Stomach smooth muscle (tissue), 2 donors: ENCODE results near the gene TPRKB.
"Not testable (repeated sequence)": the region's sequence is repeated elsewhere in the genome, so short reads cannot be mapped to it uniquely, and the experiment has no call there.

Experiments
- H3K27ac ChIP-seq: one replicate; pipeline ENCODE4 v1.7.0; 2013; ENCODE audit warnings: mild to moderate bottlenecking, low read length, inconsistent platforms
- H3K27me3 ChIP-seq, 2 donors: one replicate each; pipeline ENCODE4 v1.7.0; 2013; ENCODE audit warnings: low read length in 2 of 2; ENCODE audit not compliant: insufficient read depth in 2 of 2, control insufficient read depth in 1 of 2
- H3K36me3 ChIP-seq, 2 donors: one replicate each; pipeline ENCODE4 v1.7.0; 2013; ENCODE audit warnings: low read length in 2 of 2; ENCODE audit not compliant: control insufficient read depth in 2 of 2, insufficient read depth in 2 of 2
- H3K4me1 ChIP-seq: one replicate; pipeline ENCODE4 v1.7.0; 2013; ENCODE audit warnings: low read length; ENCODE audit not compliant: control insufficient read depth, insufficient read depth
- H3K4me3 ChIP-seq, 2 donors: one replicate each; pipeline ENCODE4 v1.7.0; 2013; ENCODE audit warnings: low read length in 2 of 2
- H3K9ac ChIP-seq, 2 donors: one replicate each; pipeline ENCODE4 v1.7.0; 2013; ENCODE audit warnings: low read length in 2 of 2, mild to moderate bottlenecking in 1 of 2
- H3K9me3 ChIP-seq, 2 donors: one replicate each; pipeline ENCODE4 v1.7.0; 2013; ENCODE audit warnings: low read length in 2 of 2; ENCODE audit not compliant: control insufficient read depth in 2 of 2
- donor health status: healthy.
- donor health status: Pancreatic carcinoma.

Gene TPRKB

GRCh38 chr2:73739101-73739500, 2.0 kb upstream of the TPRKB start:
- Histone ChIP-seq H3K4me3 (no peak overlapping the region), H3K27me3 (no peaks in the 10 kb centered on the region), H3K4me1 (peaks cover 17% of the 10 kb centered on the region), H3K9ac (no peak overlapping the region), H3K9me3 (no peaks in the 10 kb centered on the region), H3K27ac (no peak overlapping the region), H3K36me3 (peaks cover 4 to 7% of the 10 kb centered on the region in 2 donors)

DNA sequence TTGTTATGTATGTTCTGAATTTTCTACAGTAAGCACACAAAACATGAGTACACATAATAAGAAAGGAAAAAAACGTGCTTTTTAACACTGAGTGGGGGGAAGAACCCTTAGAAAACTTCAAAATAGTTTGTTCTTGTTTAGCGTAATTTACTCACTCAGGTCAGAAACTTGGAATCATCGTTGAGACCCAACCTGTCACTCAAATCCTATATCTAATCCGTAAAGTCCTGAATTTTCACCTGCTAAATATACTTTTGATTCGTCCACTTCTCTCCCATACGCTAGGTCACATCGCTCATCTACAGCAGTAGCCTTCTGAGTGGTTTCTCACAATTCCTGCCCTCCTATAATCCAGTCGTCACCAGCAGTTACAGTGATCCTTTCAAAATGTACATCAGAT, 767 bp downstream of the TPRKB start:
- Histone ChIP-seq H3K9me3 (no peaks in the 10 kb centered on the region), H3K4me1 (peaks cover 17% of the 10 kb centered on the region), H3K4me3 (peak overlapping the region; percentile 79 to 96), H3K9ac (peak overlapping the region; percentile 84 to 90), H3K36me3 (peaks cover 12 to 18% of the 10 kb centered on the region in 2 donors), H3K27ac (peak overlapping the region; percentile 64), H3K27me3 (no peaks in the 10 kb centered on the region)

GRCh38 chr2:73730810-73731209, 6.3 kb downstream of the TPRKB start:
- H3K36me3 ChIP-seq, result peaks cover 24 to 35% of the 10 kb centered on the region in 2 donors
- H3K27ac ChIP-seq, result no peak overlapping the region

DNA sequence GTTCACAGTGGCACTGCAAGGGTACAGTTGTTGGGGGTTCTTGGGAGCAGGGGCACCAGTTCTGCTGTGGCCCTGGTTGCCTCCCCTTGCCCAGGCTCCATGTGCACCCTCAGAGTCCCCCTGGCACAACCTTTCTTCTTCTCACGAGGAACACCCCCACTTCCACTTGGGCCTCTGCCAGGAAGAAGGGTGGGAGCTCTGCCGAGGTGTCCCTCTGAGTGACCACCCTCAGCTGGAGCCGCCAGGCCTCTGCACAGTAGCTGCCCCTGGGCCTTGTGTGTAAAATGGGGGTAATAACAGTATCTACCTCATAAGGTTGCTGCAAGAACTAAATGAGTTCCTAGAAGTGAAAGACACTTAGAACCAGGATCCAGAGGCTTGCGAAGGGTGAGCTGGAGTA, 8.4 kb downstream of the TPRKB start:
- Histone ChIP-seq H3K27ac (no peak overlapping the region), H3K4me1 (no peaks in the 10 kb centered on the region), H3K4me3 (no peak overlapping the region), H3K36me3 (peaks cover 24 to 33% of the 10 kb centered on the region in 2 donors), H3K27me3 (no peaks in the 10 kb centered on the region), H3K9ac (no peak overlapping the region), H3K9me3 (no peaks in the 10 kb centered on the region)

More at GRCh38 chr2:73730810-73731209, 6.3 kb downstream of the TPRKB start:
- Histone ChIP-seq H3K27me3 (no peaks in the 10 kb centered on the region), H3K4me3 (no peak overlapping the region), H3K4me1 (no peaks in the 10 kb centered on the region), H3K9ac (no peak overlapping the region), H3K9me3 (no peaks in the 10 kb centered on the region)

GRCh38 chr2:73728043-73728442, 9.1 kb downstream of the TPRKB start:
- H3K36me3 ChIP-seq, result peaks cover 24 to 28% of the 10 kb centered on the region in 2 donors

DNA sequence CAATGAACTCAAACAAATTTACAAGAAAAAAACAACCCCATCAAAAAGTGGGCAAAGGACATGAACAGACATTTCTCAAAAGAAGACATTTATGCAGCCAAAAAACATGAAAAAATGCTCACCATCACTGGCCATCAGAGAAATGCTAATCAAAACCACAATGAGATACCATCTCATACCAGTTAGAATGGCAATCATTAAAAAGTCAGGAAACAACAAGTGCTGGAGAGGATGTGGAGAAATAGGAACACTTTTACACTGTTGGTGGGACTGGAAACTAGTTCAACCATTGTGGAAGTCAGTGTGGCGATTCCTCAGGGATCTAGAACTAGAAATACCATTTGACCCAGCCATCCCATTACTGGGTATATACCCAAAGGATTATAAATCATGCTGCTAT, 10.5 kb downstream of the TPRKB start:
- peaks cover 14 to 19% of the 10 kb centered on the region in 2 donors for H3K36me3 ChIP-seq
- not testable (repeated sequence) for H3K27ac ChIP-seq, H3K27me3 ChIP-seq, H3K9ac ChIP-seq, H3K4me1 ChIP-seq, H3K4me3 ChIP-seq, H3K9me3 ChIP-seq

More at GRCh38 chr2:73728043-73728442, 9.1 kb downstream of the TPRKB start:
- Histone ChIP-seq H3K9me3 (no peaks in the 10 kb centered on the region), H3K9ac (no peak overlapping the region), H3K4me3 (no peak overlapping the region), H3K4me1 (no peaks in the 10 kb centered on the region), H3K27ac (no peak overlapping the region), H3K27me3 (no peaks in the 10 kb centered on the region)

DNA sequence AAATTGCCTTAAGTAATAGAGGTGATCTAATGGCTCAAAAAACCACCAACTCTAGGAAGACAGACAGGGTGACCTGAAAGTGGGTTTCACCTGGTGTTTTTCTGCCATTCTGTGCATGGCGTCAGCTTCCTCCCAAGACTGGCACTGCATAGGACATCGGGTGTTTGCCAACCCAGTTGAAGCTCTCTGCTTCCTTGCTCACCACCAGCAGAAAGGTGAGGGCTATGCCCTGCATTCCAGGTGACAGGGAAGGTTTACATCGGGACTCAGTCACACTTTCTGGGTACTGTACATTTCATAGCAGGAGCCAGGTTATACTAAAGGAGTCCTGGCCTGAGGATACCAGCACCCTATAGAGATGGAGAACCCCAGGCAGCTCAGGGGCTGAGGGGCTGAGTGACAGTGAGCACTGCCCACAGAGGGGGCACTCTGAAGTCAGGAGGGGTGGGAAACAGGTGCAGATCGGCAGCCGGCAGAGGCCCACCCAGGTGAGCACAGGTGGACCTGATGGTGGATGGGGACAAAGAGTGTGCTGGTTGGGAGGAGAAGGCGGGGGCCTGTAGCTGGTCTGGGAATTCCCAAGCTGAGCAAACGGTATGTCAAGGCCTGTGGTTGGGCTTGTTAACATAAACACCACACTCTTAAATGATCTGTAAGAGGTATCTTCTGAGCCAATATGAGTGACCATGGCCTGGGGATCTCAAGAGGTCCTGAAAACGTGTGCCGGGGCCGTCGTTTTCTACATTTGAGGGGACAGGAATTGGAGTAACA, 18.1 kb downstream of the TPRKB start:
- no peak overlapping the region for H3K27ac ChIP-seq
- H3K27me3 ChIP-seq, result no peaks in the 10 kb centered on the region
- no peaks in the 10 kb centered on the region for H3K4me1 ChIP-seq
- H3K4me3 ChIP-seq, result no peak overlapping the region
- no peaks in the 10 kb centered on the region for H3K36me3 ChIP-seq
- no peaks in the 10 kb centered on the region for H3K9me3 ChIP-seq
- no peak overlapping the region for H3K9ac ChIP-seq

- H3K4me3 ChIP-seq, result no peak overlapping the region
- H3K36me3 ChIP-seq, result no peaks in the 10 kb centered on the region
- no peak overlapping the region for H3K9ac ChIP-seq
- H3K27me3 ChIP-seq, result no peaks in the 10 kb centered on the region
- no peaks in the 10 kb centered on the region for H3K4me1 ChIP-seq
- H3K27ac ChIP-seq, result no peak overlapping the region
- no peaks in the 10 kb centered on the region for H3K9me3 ChIP-seq
These were observed 18.7 kb downstream of the TPRKB start for GRCh38 chr2:73718421-73718820.

- not testable (repeated sequence) for H3K36me3 ChIP-seq, H3K9ac ChIP-seq, H3K9me3 ChIP-seq, H3K4me3 ChIP-seq, H3K27ac ChIP-seq, H3K4me1 ChIP-seq, H3K27me3 ChIP-seq
These were observed 19.4 kb downstream of the TPRKB start for GRCh38 chr2:73717695-73718094.

DNA sequence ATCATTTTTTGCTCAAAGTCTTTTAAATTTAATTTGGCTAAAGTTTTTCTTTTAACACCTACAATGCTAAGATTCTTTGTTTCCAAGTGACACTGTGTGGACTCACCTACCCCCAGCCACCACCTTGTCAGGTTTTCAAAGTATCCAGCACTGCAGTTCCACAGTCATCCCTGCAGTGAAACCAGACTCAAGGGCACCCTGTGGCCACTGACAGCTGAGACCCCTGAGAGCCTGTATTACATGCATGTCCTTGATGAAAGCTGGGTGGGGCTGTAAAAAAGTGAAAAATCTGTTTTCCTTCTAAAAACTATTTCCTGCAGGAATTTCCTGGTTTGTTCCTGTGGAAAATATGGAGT, 19.9 kb downstream of the TPRKB start:
- Histone ChIP-seq H3K27me3 (no peaks in the 10 kb centered on the region), H3K27ac (no peak overlapping the region), H3K4me1 (no peaks in the 10 kb centered on the region), H3K9ac (no peak overlapping the region), H3K4me3 (no peak overlapping the region), H3K9me3 (no peaks in the 10 kb centered on the region), H3K36me3 (no peaks in the 10 kb centered on the region)

GRCh38 chr2:73716543-73717250, 20.4 kb downstream of the TPRKB start:
- Histone ChIP-seq H3K9ac (no peak overlapping the region), H3K4me3 (no peak overlapping the region), H3K27me3 (no peaks in the 10 kb centered on the region), H3K36me3 (no peaks in the 10 kb centered on the region), H3K9me3 (no peaks in the 10 kb centered on the region), H3K4me1 (no peaks in the 10 kb centered on the region), H3K27ac (no peak overlapping the region)
